Stomach smooth muscle (tissue), 2 donors: ENCODE measurements around the gene GRIK4.

Experiments
- H3K27ac ChIP-seq: one replicate; pipeline ENCODE4 v1.7.0; 2013; ENCODE audit warnings: mild to moderate bottlenecking, low read length, inconsistent platforms
- H3K27me3 ChIP-seq, 2 donors: one replicate each; pipeline ENCODE4 v1.7.0; 2013; ENCODE audit warnings: low read length in 2 of 2; ENCODE audit not compliant: insufficient read depth in 2 of 2, control insufficient read depth in 1 of 2
- H3K36me3 ChIP-seq, 2 donors: one replicate each; pipeline ENCODE4 v1.7.0; 2013; ENCODE audit warnings: low read length in 2 of 2; ENCODE audit not compliant: control insufficient read depth in 2 of 2, insufficient read depth in 2 of 2
- H3K4me1 ChIP-seq: one replicate; pipeline ENCODE4 v1.7.0; 2013; ENCODE audit warnings: low read length; ENCODE audit not compliant: control insufficient read depth, insufficient read depth
- H3K4me3 ChIP-seq, 2 donors: one replicate each; pipeline ENCODE4 v1.7.0; 2013; ENCODE audit warnings: low read length in 2 of 2
- H3K9ac ChIP-seq, 2 donors: one replicate each; pipeline ENCODE4 v1.7.0; 2013; ENCODE audit warnings: low read length in 2 of 2, mild to moderate bottlenecking in 1 of 2
- H3K9me3 ChIP-seq, 2 donors: one replicate each; pipeline ENCODE4 v1.7.0; 2013; ENCODE audit warnings: low read length in 2 of 2; ENCODE audit not compliant: control insufficient read depth in 2 of 2
- donor health status: healthy.
- donor health status: Pancreatic carcinoma.

The GRIK4 gene, protein sequence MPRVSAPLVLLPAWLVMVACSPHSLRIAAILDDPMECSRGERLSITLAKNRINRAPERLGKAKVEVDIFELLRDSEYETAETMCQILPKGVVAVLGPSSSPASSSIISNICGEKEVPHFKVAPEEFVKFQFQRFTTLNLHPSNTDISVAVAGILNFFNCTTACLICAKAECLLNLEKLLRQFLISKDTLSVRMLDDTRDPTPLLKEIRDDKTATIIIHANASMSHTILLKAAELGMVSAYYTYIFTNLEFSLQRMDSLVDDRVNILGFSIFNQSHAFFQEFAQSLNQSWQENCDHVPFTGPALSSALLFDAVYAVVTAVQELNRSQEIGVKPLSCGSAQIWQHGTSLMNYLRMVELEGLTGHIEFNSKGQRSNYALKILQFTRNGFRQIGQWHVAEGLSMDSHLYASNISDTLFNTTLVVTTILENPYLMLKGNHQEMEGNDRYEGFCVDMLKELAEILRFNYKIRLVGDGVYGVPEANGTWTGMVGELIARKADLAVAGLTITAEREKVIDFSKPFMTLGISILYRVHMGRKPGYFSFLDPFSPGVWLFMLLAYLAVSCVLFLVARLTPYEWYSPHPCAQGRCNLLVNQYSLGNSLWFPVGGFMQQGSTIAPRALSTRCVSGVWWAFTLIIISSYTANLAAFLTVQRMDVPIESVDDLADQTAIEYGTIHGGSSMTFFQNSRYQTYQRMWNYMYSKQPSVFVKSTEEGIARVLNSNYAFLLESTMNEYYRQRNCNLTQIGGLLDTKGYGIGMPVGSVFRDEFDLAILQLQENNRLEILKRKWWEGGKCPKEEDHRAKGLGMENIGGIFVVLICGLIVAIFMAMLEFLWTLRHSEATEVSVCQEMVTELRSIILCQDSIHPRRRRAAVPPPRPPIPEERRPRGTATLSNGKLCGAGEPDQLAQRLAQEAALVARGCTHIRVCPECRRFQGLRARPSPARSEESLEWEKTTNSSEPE

DNA sequence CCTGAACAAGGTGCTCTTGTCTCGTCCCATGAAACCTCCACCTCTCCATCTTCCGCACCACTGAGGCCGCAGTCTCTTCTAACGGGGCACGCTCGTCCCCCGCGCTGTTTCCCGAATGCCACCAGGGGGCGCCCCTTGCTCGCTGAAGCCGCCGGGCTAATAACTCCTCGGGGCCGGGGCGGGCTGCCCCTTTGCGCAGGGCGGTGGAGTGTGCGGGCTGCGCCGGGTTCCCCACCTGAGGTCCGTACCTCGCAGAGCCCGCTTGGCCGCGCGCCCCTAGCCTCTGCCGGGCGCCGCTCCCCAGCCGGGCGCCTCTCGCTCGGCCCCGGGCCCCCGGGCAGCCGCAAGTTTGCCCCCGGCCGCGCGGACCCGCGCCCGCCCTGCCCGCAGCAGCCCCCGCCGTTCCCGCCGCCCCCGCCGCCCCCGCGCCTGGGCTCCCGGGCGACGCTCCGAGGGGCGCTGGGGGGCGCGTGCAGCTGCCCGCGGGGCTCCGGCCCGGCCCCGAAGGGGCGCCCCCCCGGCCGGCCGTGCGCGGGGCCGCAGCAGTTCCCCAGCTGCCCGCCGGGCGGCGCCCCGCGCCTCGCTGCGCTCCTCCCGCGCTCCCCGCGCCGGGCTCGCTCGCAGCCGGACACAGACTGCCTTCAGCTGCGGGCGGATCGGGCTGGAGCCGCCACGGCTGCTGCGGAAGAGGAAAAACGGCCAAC is at the start of gene GRIK4:
GRIK4 (plus strand) TSS at position 633 of the 704 bp plus-strand sequence. CDS start 148,571 bp downstream, outside the sequence.
- Histone ChIP-seq H3K27ac (no peak within 1 kb of the TSS), H3K36me3 (no peaks in the 10 kb centered on the region), H3K9ac (no peak within 1 kb of the TSS), H3K9me3 (no peaks in the 10 kb centered on the region), H3K4me3 (peak within 1 kb of the TSS in 1 of 2 donors; percentile 64), H3K4me1 (no peaks in the 10 kb centered on the region), H3K27me3 (peaks cover 10 to 16% of the 10 kb centered on the region in 2 donors)

DNA sequence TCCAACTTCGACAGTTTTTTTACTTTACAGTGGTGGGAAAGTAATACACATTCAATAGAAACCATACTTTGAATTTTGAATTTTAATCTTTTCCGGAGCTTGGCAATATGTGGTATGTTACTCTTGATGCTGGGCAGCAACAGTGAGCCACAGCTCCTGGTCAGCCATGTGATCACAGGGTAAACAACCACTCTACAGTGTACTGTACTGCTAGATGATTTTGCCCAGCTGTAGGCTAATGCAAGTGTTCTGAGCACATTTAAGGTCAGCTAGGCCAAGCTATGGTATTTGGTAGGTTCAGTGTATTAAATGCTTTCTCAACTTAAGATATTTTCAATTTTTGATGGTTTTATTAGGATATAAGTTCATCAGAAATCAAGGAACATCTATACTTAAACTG is 48.7 kb upstream of the GRIK4 start:
- Histone ChIP-seq H3K4me1 (no peaks in the 10 kb centered on the region), H3K4me3 (no peak overlapping the region), H3K36me3 (peaks cover 39 to 53% of the 10 kb centered on the region in 2 donors), H3K9ac (no peak overlapping the region), H3K9me3 (no peaks in the 10 kb centered on the region), H3K27ac (no peak overlapping the region), H3K27me3 (no peaks in the 10 kb centered on the region)

DNA sequence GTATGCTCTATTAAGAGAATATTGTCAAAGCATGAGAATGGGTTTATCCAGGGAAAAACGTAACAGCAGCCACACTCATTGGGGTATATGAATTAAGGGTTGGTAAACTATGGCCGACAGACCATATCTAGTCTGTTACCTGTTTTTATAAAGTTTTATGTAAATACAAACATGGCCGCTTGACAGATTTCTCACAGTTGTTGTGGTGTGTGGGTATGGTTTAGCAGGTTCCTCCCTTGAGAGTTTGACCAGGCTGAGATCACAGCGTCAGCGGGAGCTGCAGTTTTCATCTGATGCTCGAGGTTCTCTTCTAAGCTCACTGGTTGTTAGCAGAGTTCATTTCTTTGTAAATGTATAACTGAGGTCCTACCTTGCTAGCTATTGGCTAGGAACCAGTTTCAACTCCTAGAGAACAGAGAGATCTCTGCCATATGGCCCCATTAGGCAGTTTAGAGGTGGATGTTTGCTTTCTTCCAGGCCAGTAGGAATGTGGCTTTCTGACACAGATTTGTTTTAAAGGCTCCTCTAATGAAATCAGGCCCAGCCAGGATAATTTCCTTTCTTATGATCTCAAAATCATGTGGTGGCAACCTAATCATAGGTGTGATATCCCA is 45.5 kb upstream of the GRIK4 start:
- H3K9me3 ChIP-seq, result no peaks in the 10 kb centered on the region
- no peak overlapping the region for H3K27ac ChIP-seq
- H3K27me3 ChIP-seq, result no peaks in the 10 kb centered on the region
- no peak overlapping the region for H3K9ac ChIP-seq
- H3K36me3 ChIP-seq, result peaks cover 43 to 54% of the 10 kb centered on the region in 2 donors
- no peak overlapping the region for H3K4me3 ChIP-seq
- no peaks in the 10 kb centered on the region for H3K4me1 ChIP-seq

DNA sequence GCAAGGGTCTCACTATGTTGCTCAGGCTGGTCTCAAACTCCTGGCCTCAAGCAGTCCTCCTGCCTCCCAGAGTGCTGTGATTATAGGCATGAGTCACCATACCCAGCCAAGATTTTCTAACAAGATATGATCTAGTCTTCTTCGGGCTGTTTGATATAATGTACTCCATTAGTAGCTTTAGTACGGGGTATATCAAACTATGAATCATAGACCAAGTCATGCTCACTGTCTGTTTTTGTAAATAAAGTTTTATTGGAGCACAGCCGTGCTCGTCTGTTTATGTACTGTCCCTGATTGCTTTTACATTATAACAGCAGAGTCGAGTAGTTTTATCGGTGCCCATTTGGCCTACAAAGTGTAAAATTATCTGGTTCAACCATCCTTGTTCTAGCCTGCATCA is 43.9 kb upstream of the GRIK4 start:
- no peaks in the 10 kb centered on the region for H3K4me1 ChIP-seq
- no peak overlapping the region for H3K27ac ChIP-seq
- peaks cover 31 to 41% of the 10 kb centered on the region in 2 donors for H3K36me3 ChIP-seq
- H3K9me3 ChIP-seq, result no peaks in the 10 kb centered on the region
- H3K27me3 ChIP-seq, result no peaks in the 10 kb centered on the region
- no peak overlapping the region for H3K9ac ChIP-seq
- no peak overlapping the region for H3K4me3 ChIP-seq

DNA sequence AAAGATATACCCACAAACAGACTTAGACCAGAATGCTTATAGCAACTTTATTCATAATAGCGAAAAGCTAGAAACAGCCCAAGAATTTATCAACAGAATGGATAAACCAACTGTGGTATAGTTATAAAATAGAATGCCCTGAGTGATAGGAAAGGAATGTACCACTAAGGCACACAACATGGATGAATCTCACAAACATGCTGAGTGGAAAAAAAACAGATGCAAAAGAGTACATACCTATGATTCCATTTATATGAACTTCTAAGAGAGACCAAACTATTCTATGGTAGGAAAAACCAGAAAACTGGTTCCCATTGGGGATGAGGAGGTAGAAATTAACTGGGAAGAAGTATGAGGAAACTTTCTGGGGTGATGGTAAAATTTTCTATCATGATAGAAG is 40.4 kb upstream of the GRIK4 start:
- Histone ChIP-seq H3K36me3 (peaks cover 39 to 42% of the 10 kb centered on the region in 2 donors), H3K27ac (no peak overlapping the region)

GRCh38 chr11:120471994-120472393 is 39.6 kb upstream of the GRIK4 start:
- H3K9ac ChIP-seq, result no peak overlapping the region
- no peak overlapping the region for H3K4me3 ChIP-seq
- peaks cover 34 to 37% of the 10 kb centered on the region in 2 donors for H3K36me3 ChIP-seq
- no peak overlapping the region for H3K27ac ChIP-seq
- no peaks in the 10 kb centered on the region for H3K4me1 ChIP-seq
- no peaks in the 10 kb centered on the region for H3K27me3 ChIP-seq
- H3K9me3 ChIP-seq, result no peaks in the 10 kb centered on the region

More for the DNA sequence above, 40.4 kb upstream of the GRIK4 start:
- H3K4me1 ChIP-seq, result no peaks in the 10 kb centered on the region
- H3K27me3 ChIP-seq, result no peaks in the 10 kb centered on the region
- H3K9ac ChIP-seq, result no peak overlapping the region
- no peak overlapping the region for H3K4me3 ChIP-seq
- no peaks in the 10 kb centered on the region for H3K9me3 ChIP-seq

GRCh38 chr11:120473503-120473902 is 38.0 kb upstream of the GRIK4 start:
- H3K36me3 ChIP-seq, result peaks cover 40 to 44% of the 10 kb centered on the region in 2 donors

DNA sequence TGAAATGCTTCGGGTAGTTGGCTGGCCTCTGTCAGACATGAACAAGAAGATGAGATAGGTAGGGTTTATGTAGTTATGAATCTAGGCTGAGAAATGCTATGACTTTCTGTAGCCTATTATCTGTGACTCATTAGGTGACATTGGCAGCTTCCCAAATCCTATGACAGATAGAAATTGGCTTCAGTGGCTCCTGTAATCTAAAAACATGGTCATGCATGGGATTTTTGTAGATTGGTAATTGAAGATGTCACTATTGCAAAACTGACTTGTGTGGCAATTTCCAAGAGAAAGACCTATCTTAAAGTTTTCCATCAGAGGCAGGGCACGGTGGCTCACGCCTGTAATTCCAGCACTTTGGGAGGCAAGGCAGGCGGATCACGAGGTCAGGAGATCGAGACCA is 29.4 kb upstream of the GRIK4 start:
- no peak overlapping the region for H3K9ac ChIP-seq
- no peaks in the 10 kb centered on the region for H3K4me1 ChIP-seq
- no peaks in the 10 kb centered on the region for H3K27me3 ChIP-seq
- H3K9me3 ChIP-seq, result no peaks in the 10 kb centered on the region
- peaks cover 40 to 54% of the 10 kb centered on the region in 2 donors for H3K36me3 ChIP-seq
- no peak overlapping the region for H3K4me3 ChIP-seq
- H3K27ac ChIP-seq, result no peak overlapping the region

More at GRCh38 chr11:120473503-120473902, 38.0 kb upstream of the GRIK4 start:
- Histone ChIP-seq H3K4me3 (no peak overlapping the region), H3K27ac (no peak overlapping the region), H3K4me1 (no peaks in the 10 kb centered on the region), H3K9ac (no peak overlapping the region), H3K27me3 (no peaks in the 10 kb centered on the region), H3K9me3 (no peaks in the 10 kb centered on the region)

- Histone ChIP-seq H3K9me3 (no peaks in the 10 kb centered on the region), H3K27ac (no peak overlapping the region), H3K36me3 (peaks cover 25 to 37% of the 10 kb centered on the region in 2 donors), H3K4me1 (no peaks in the 10 kb centered on the region), H3K27me3 (no peaks in the 10 kb centered on the region), H3K9ac (no peak overlapping the region), H3K4me3 (no peak overlapping the region)
Measured at GRCh38 chr11:120484722-120485121, 26.8 kb upstream of the GRIK4 start.

- Histone ChIP-seq H3K27ac (no peak overlapping the region), H3K4me1 (no peaks in the 10 kb centered on the region), H3K4me3 (no peak overlapping the region), H3K27me3 (no peaks in the 10 kb centered on the region), H3K9ac (no peak overlapping the region), H3K36me3 (peaks cover 18 to 25% of the 10 kb centered on the region in 2 donors), H3K9me3 (no peaks in the 10 kb centered on the region)
Measured at GRCh38 chr11:120486138-120486537, 25.4 kb upstream of the GRIK4 start.
